RWPE1 (cell line): Measurements from ENCODE around the gene MFSD6.
A peak's percentile ranks its signal among the peaks of the same experiment; 100 is the strongest.
"Not testable (repeated sequence)": the region's sequence is repeated elsewhere in the genome, so short reads cannot be mapped to it uniquely, and the experiment has no call there.

Experiments used
- CTCF ChIA-PET: fragments of 350-600 bp; sonication (Branson Sonifier 250); formaldehyde crosslinking; extraction: SDS; loops from one replicate; lab custom pipeline; 2021; lab: Yijun Ruan, JAX
- POLR2A ChIA-PET: fragments of 400-600 bp; formaldehyde crosslinking; extraction: SDS; loops from one replicate; lab custom pipeline; 2020; ENCODE audit warnings: antibody characterized with exemption; ENCODE audit not compliant: low non-redundant PET; lab: Yijun Ruan, JAX
- DNase-seq: peaks from one replicate; pipeline ENCODE4 v3.0.0; 2012; ENCODE audit warnings: low spot score
- H3K27ac ChIP-seq: fragments of 450-650 bp; 2 replicates; pipeline ENCODE4 v1.5.1; 2017
- TF ChIP-seq, protein P1 (sequence below): fragments of 450-650 bp; conservative IDR thresholded peaks from 2 replicates; pipeline ENCODE4 v1.5.1; 2017; ENCODE audit warnings: low read depth, mild to moderate bottlenecking

The MFSD6 gene

DNA sequence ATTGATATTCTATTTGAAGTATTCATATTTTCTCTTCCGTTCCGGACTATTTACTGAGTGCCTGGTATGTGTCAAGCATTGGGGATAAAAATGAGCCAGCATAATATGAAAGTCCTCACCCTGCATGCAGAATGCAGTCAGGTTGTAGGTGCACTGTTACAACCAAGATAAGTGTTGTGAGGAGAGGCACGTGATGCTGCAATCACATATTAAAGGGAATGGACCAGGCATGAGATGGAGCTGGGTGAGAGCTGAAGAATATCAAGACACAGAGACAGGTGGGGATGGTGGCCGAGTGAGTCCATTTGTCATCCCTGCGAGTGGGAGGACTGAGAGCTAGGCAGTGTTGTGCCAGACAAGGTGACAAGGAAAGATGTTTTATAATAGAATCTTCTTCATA, 52.3 kb downstream of the MFSD6 start:
- ChIA-PET CTCF (interaction anchor here (0.6 to 1.0 kb wide), 2 partner anchors 57 to 226 kb away, joined by 4 to 5 read pairs; no protein-coding TSS in a partner anchor), POLR2A (no interaction called here)
- no peak for DNase-seq
- no peak overlapping the region for H3K27ac ChIP-seq
- TF ChIP-seq, protein P1, sequence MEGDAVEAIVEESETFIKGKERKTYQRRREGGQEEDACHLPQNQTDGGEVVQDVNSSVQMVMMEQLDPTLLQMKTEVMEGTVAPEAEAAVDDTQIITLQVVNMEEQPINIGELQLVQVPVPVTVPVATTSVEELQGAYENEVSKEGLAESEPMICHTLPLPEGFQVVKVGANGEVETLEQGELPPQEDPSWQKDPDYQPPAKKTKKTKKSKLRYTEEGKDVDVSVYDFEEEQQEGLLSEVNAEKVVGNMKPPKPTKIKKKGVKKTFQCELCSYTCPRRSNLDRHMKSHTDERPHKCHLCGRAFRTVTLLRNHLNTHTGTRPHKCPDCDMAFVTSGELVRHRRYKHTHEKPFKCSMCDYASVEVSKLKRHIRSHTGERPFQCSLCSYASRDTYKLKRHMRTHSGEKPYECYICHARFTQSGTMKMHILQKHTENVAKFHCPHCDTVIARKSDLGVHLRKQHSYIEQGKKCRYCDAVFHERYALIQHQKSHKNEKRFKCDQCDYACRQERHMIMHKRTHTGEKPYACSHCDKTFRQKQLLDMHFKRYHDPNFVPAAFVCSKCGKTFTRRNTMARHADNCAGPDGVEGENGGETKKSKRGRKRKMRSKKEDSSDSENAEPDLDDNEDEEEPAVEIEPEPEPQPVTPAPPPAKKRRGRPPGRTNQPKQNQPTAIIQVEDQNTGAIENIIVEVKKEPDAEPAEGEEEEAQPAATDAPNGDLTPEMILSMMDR = no peak

DNA sequence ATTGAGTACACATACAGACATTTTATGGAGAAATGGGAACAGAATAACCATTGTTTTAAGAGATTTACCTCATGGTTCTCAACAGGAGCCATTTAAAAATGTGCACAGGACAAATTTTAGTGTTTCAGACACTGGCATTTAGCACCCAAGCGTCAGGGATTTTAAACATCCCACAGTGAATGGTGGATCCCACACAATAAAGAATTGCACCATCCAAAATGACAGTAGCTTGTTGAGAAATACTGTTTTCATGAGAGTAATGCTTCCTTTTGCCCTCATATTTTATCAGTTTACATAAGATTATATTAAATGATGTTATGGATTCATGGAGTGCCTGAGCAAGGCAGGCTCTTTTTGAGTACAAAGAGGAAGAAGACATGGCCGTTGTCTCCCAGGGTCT, 54.0 kb downstream of the MFSD6 start:
- DNase-seq = no peak
- POLR2A ChIA-PET = no interaction called here
- CTCF ChIA-PET = interaction anchor here (0.6 kb wide), 1 partner anchor 218 kb away, joined by 3 read pairs; no protein-coding TSS in a partner anchor
- no peak overlapping the region for H3K27ac ChIP-seq
- TF ChIP-seq, protein P1 = no peak

DNA sequence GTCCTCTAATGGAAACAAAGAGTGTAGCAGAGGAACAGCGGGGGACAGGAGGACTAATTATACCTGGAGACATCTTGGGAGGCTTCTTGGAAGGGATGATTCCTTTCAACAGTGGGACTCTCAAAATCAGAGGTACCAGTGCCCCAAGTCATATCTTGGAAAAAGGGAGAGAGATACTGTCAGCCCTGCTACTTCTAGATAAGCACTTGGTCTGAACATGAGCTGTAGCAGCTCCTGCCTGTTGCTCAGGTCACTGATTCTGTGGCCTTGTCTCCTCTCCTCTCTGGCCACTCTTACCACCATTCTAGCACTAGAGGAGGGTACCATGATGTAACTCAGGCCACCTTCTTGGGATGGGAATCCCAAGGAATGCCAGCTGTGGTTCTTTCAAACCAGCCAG, 54.5 kb downstream of the MFSD6 start:
- CTCF ChIA-PET = interaction anchor here (0.6 kb wide), 1 partner anchor 217 kb away, joined by 3 read pairs; no protein-coding TSS in a partner anchor
- no peak overlapping the region for H3K27ac ChIP-seq
- DNase-seq = no peak
- TF ChIP-seq, protein P1 = no peak
- POLR2A ChIA-PET = no interaction called here

DNA sequence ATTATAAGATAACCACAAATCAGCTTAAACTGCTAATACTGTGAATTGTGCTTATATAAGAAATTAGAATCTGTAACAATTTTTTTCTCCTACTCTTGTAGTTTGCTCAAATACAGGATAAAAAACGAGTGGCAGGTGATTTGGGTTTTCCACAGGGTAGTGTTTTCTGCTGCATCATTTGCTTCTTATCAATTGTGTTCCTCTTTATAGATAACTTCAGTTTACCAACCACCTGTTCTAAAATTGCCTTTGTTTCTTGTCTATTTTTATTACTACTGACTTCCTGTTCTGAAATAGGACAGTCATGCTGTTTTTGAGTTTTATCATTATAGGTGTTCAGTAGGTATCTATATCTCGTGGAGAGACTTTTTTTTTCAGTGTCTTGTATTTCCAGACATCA, 56.9 kb downstream of the MFSD6 start:
- TF ChIP-seq, protein P1 = no peak
- no peak overlapping the region for H3K27ac ChIP-seq
- no peak for DNase-seq
- CTCF ChIA-PET = no interaction called here
- POLR2A ChIA-PET = no interaction called here

DNA sequence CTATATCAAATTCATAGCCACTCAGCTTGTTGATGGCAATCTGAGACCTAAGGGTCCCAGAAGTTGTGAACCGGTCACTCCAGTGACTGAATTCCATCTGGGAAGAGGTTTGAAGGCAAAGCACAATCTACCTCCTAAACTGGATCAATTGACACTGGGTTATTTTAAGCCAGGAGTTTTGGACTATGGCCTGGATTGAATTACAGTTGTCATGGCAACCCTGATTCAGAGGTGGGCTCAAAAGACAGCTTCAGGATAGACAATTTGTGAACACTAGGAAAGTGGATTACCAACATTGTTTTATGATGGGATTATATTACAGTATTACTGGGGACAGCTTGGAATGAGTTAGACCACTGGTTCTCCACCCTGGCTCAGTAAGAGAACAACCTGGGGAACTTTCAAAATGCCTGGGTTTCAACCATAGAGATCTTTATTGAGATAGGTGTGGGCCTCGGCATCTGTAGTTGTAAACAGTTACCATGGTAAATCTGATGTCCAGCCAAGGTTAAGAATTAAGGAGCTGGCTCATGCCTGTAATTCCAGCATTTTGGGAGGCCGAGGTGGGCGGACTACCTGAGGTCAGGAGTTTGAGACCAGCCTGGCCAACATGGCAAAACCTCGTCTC, 58.8 kb downstream of the MFSD6 start:
- H3K27ac ChIP-seq = peak overlapping the region; percentile 71
- TF ChIP-seq, protein P1 = no peak
- POLR2A ChIA-PET = no interaction called here
- CTCF ChIA-PET = interaction anchor here (0.6 kb wide), 1 partner anchor 127 kb away, joined by 3 read pairs; no protein-coding TSS in a partner anchor
- no peak for DNase-seq

DNA sequence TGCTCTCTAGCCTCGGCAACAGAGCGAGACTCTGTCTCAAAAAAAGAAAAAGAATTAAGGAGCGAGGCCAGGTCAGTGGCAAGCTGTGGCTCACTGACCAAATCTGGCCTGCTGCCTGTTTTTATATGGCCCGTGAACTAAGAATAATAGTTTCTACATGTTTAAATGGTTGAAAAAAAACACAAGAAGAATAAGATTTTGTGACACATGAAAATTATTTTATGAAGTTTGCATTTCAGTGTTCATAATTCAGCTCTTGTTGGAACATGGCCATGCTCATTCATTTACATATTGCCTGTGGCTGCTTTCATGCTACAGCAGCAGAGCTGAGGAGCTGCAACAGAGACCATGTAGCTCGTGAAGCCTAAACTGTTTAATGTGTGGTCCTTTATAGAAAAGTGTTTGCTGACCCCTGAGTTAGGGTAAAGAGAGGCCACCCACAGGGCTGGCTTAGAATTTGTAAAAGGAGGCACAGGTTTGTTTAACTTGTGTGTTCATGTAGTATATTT, 59.5 kb downstream of the MFSD6 start:
- peak overlapping the region; percentile 71 for H3K27ac ChIP-seq
- DNase-seq = no peak
- ChIA-PET CTCF (interaction anchor here (0.6 to 0.8 kb wide), 2 partner anchors 25 to 127 kb away, joined by 3 read pairs; no protein-coding TSS in a partner anchor), POLR2A (no interaction called here)
- TF ChIP-seq, protein P1 = no peak

DNA sequence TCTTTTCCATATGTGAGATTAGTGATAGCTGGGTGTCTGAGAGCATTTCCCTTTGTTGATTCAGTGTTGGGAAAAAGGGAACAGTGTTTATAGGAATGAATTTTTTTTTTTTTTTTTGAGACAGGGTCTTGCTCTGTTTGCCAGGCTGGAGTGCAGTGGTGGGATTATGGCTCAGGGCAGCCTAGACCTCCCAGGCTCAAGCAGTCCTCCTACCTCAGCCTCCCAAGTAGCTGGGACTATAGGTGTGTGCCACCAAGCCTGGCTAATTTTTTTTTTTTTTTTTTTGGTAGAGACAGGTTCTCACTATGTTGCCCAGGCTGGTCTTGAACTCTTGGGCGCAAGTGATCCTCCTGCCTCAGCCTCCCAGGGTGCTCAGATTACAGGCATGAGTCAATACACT, 60.2 kb downstream of the MFSD6 start:
- peak overlapping the region; percentile 78 for H3K27ac ChIP-seq
- DNase-seq, POLR2A ChIA-PET: not testable (repeated sequence)
- CTCF ChIA-PET = interaction anchor here (0.8 kb wide), 1 partner anchor 26 kb away, joined by 3 read pairs; no protein-coding TSS in a partner anchor
